B cell (primary cell): ENCODE data around the gene PTPRG. TPM values are rescaled to one million over a fixed set of nuclear protein-coding genes. Genes with fewer than 3 reads are reported as not detected.

Source experiments
- ATAC-seq: fragments of 200-7000 bp; cut with Tn5 transposase; one replicate; pipeline ENCODE4 v1.10.0; 2021; ENCODE audit warnings: low read depth, mild to moderate bottlenecking, moderate number of reproducible peaks, moderate library complexity
- CTCF ChIA-PET: fragments of 350-600 bp; sonication (Branson Sonifier 250); formaldehyde crosslinking; loops from one replicate; lab custom pipeline; 2021; ENCODE audit warnings: antibody characterized with exemption, inconsistent platforms; lab: Charles Lee
- POLR2A ChIA-PET: fragments of 350-600 bp; sonication (Branson Sonifier 250); formaldehyde crosslinking; loops from one replicate; lab custom pipeline; 2021; ENCODE audit warnings: antibody characterized with exemption; lab: Charles Lee
- DNase-seq: peaks from one replicate; pipeline ENCODE4 v3.0.0; 2013
- H2AFZ ChIP-seq: 2 replicates; pipeline ENCODE4 v1.6.1; 2012; ENCODE audit warnings: mild to moderate bottlenecking, low read depth, low read length; ENCODE audit not compliant: insufficient read depth, poor library complexity, severe bottlenecking
- H3K27ac ChIP-seq, 2 donors: 1 replicate in 1 of 2; 2 replicates in 1 of 2; pipeline ENCODE4 v1.5.1; 2012 to 2013; ENCODE audit warnings: low read length in 2 of 2, mild to moderate bottlenecking in 2 of 2, moderate library complexity in 1 of 2
- H3K27me3 ChIP-seq, 4 experiments: fragments of 200-600 bp in 1 of 4; sonication (generic) in 1 of 4; replicated peaks in 1 of 4; 1 replicate in 2 of 4; 2 replicates in 2 of 4; pipeline versions ENCODE4 v1.6.1 to v1.7.0; 2013 to 2016; ENCODE audit warnings: low read length in 3 of 4, mild to moderate bottlenecking in 2 of 4, mixed read lengths in 1 of 4, moderate library complexity in 1 of 4; ENCODE audit not compliant: insufficient read depth in 4 of 4, control insufficient read depth in 3 of 4; ENCODE audit errors: control extremely low read depth in 1 of 4
- H3K36me3 ChIP-seq, 2 experiments: replicated peaks in 1 of 2; 1 replicate in 1 of 2; 2 replicates in 1 of 2; pipeline versions ENCODE4 v1.6.1 to v1.7.1; 2013; ENCODE audit warnings: low read length in 1 of 2; ENCODE audit not compliant: insufficient read depth in 2 of 2, control insufficient read depth in 1 of 2; ENCODE audit errors: control extremely low read depth in 1 of 2, extremely low read depth in 1 of 2
- H3K4me1 ChIP-seq, 2 donors: fragments of 200-600 bp in 1 of 2; sonication (generic) in 1 of 2; 1 replicate in 1 of 2; 2 replicates in 1 of 2; pipeline versions ENCODE4 v1.5.1 to v1.6.1; 2013 to 2017; ENCODE audit warnings: low read length in 2 of 2; ENCODE audit not compliant: control insufficient read depth in 2 of 2, insufficient read depth in 2 of 2
- H3K4me2 ChIP-seq: replicated peaks from 2 replicates; pipeline ENCODE3; 2012; ENCODE audit warnings: mild to moderate bottlenecking, low read depth, low read length; ENCODE audit not compliant: poor library complexity, severe bottlenecking
- H3K4me3 ChIP-seq, 5 experiments: fragments of 200-600 bp in 1 of 5; sonication (generic) in 1 of 5; 1 replicate in 3 of 5; 2 replicates in 2 of 5; pipeline versions ENCODE4 v1.5.1 to v1.7.0; 2011 to 2016; ENCODE audit warnings: low read length in 4 of 5, mild to moderate bottlenecking in 4 of 5, low read depth in 2 of 5, control low read depth in 1 of 5, moderate library complexity in 1 of 5; ENCODE audit not compliant: insufficient read depth in 1 of 5; ENCODE audit errors: control extremely low read depth in 1 of 5, extremely low read depth in 1 of 5
- H3K79me2 ChIP-seq: fragments of 200-600 bp; sonication (generic); one replicate; pipeline ENCODE4 v1.6.0; 2016; ENCODE audit warnings: low read length; ENCODE audit not compliant: control insufficient read depth, insufficient read depth
- H3K9ac ChIP-seq: fragments of 200-600 bp; sonication (generic); 2 replicates; pipeline ENCODE4 v1.6.1; 2017; ENCODE audit warnings: mild to moderate bottlenecking, low read length, moderate library complexity
- H3K9me3 ChIP-seq, 3 donors: one replicate each; pipeline versions ENCODE4 v1.6.1 to v1.7.1; 2013; ENCODE audit warnings: low read length in 2 of 3; ENCODE audit not compliant: control insufficient read depth in 2 of 3, insufficient read depth in 1 of 3; ENCODE audit errors: control extremely low read depth in 1 of 3
- H4K20me1 ChIP-seq: 2 replicates; pipeline ENCODE4 v1.6.0; 2012; ENCODE audit warnings: mild to moderate bottlenecking, low read length; ENCODE audit not compliant: insufficient read depth, control insufficient read depth, poor library complexity, severe bottlenecking
- H3K27ac Mint-ChIP-seq: one replicate; pipeline ENCODE4 v1.8.0; 2021; ENCODE audit warnings: mixed read lengths
- H3K27me3 Mint-ChIP-seq: one replicate; pipeline ENCODE4 v1.8.0; 2021; ENCODE audit warnings: mixed read lengths
- H3K4me1 Mint-ChIP-seq: one replicate; pipeline ENCODE4 v1.8.0; 2021; ENCODE audit warnings: mixed read lengths
- H3K4me3 Mint-ChIP-seq: one replicate; pipeline ENCODE4 v1.8.0; 2021; ENCODE audit warnings: mixed read lengths
- H3K9me3 Mint-ChIP-seq: one replicate; pipeline ENCODE4 v1.8.0; 2022; ENCODE audit warnings: mixed read lengths; ENCODE audit not compliant: insufficient read depth
- EZH2 ChIP-seq: IDR thresholded peaks from 2 replicates; pipeline ENCODE4 v1.6.1; 2012; ENCODE audit warnings: borderline replicate concordance, low read depth, mild to moderate bottlenecking, moderate library complexity, low read length; ENCODE audit not compliant: insufficient read depth, poor library complexity, severe bottlenecking
- WGBS: methylation state at CpG from one replicate; pipeline ENCODE4 v1.1.5; 2013; ENCODE audit warnings: missing lambda C conversion rate; ENCODE audit not compliant: insufficient coverage; 5-methylcytosine and 5-hydroxymethylcytosine counted together
- intact Hi-C: fragments of 100-400 bp; cut with micrococcal nuclease; formaldehyde crosslinking; loops from one replicate; pipeline ENCODE4 v1.10.0; 2022
- polyA plus RNA-seq: library from polyadenylated mRNA; depleted of rRNA; stranded (reverse); fragments of >200 nt; gene quantifications from 2 replicates; pipeline ENCODE4 v1.2.3, GENCODE V29; 2012
- total RNA-seq, 2 donors: library from RNA; stranded (reverse); fragments of 120-200 nt in 1 of 2; gene quantifications; 1 replicate in 1 of 2; 2 replicates in 1 of 2; pipeline versions ENCODE4 v1.2.3 to v1.2.4, GENCODE V29; 2013 to 2022
- TF ChIP-seq, protein P1 (sequence below): fragments of 200-600 bp; IDR thresholded peaks from one replicate; pipeline ENCODE4 v1.8.0; 2022; ENCODE audit warnings: antibody characterized with exemption, mild to moderate bottlenecking

The PTPRG gene
- total and polyA plus RNA-seq, 2 donors (not counting 1 experiment from before 2014, with no cell fraction given) = 0.12 to 1.3 TPM

DNA sequence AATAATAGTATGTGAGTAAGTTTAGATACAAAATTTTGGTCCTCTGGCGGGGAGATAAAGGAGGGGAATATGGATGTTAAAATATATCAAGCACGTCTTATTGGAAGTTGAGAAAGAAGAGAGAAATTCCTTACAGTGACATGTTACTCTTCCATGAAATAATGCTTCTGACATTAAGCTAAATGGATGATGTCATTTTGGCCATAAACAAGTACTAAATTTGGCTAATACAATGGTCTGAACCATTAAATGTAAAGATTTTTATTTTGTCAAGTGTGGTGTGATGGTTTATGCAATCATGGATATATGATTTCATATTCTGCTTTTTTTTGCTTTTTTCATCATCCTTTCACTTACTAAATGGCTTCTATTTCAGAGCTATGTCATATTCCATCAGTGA, 406.6 kb downstream of the PTPRG start:
- H3K4me1 ChIP-seq = no peaks in the 10 kb centered on the region
- DNase-seq (no peak), ATAC-seq (no peak)
- intact Hi-C loops = no loop called here
- no peaks in the 10 kb centered on the region for H3K9me3 ChIP-seq
- H3K4me1 Mint-ChIP-seq = no peaks in the 10 kb centered on the region
- no peak overlapping the region for H3K4me2 ChIP-seq
- H3K79me2 ChIP-seq = no peaks in the 10 kb centered on the region
- no peaks in the 10 kb centered on the region for H3K27me3 Mint-ChIP-seq
- H3K9ac ChIP-seq = no peak overlapping the region
- ChIA-PET POLR2A (no interaction called here), CTCF (no interaction called here)
- no peak overlapping the region for H3K27ac ChIP-seq
- no peaks in the 10 kb centered on the region for H3K9me3 Mint-ChIP-seq
- no peak overlapping the region for H3K4me3 Mint-ChIP-seq
- no peaks in the 10 kb centered on the region for H3K27me3 ChIP-seq
- TF ChIP-seq, protein P1, sequence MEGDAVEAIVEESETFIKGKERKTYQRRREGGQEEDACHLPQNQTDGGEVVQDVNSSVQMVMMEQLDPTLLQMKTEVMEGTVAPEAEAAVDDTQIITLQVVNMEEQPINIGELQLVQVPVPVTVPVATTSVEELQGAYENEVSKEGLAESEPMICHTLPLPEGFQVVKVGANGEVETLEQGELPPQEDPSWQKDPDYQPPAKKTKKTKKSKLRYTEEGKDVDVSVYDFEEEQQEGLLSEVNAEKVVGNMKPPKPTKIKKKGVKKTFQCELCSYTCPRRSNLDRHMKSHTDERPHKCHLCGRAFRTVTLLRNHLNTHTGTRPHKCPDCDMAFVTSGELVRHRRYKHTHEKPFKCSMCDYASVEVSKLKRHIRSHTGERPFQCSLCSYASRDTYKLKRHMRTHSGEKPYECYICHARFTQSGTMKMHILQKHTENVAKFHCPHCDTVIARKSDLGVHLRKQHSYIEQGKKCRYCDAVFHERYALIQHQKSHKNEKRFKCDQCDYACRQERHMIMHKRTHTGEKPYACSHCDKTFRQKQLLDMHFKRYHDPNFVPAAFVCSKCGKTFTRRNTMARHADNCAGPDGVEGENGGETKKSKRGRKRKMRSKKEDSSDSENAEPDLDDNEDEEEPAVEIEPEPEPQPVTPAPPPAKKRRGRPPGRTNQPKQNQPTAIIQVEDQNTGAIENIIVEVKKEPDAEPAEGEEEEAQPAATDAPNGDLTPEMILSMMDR = no peak
- TF ChIP-seq EZH2 = no peak
- H2AFZ ChIP-seq = no peak overlapping the region
- no peaks in the 10 kb centered on the region for H4K20me1 ChIP-seq
- H3K36me3 ChIP-seq = no peaks in the 10 kb centered on the region
- WGBS = no CpG with 5 or more reads among the region's 2 CpGs
- H3K27ac Mint-ChIP-seq = no peak overlapping the region
- no peak overlapping the region for H3K4me3 ChIP-seq

DNA sequence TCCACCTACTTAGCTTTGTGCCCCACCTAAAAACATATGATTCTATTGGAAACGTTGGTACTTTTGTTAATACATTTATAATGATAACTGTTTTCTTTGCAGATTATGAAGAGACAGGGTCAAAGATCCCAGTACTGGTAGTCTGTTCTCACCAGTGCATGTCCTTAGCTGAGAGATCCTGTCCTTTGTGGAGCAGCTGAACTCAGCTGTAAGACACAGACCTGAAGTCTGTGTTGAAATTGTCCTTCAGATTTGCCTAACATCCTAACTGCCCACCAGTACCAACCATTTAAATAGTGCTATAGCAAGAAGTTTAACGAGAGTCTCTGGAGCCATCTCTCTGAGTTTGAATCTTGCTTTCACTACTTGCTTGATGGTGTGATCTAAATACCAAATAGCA, 413.3 kb downstream of the PTPRG start:
- no peaks in the 10 kb centered on the region for H3K9me3 Mint-ChIP-seq
- DNase-seq (no peak), ATAC-seq (no peak)
- TF ChIP-seq, protein P1 = no peak
- TF ChIP-seq EZH2 = no peak
- H3K4me3 Mint-ChIP-seq = no peak overlapping the region
- no peak overlapping the region for H3K4me3 ChIP-seq
- no peak overlapping the region for H3K9ac ChIP-seq
- no peaks in the 10 kb centered on the region for H4K20me1 ChIP-seq
- no peak overlapping the region for H2AFZ ChIP-seq
- no peak overlapping the region for H3K27ac ChIP-seq
- no peaks in the 10 kb centered on the region for H3K9me3 ChIP-seq
- no peaks in the 10 kb centered on the region for H3K4me1 ChIP-seq
- H3K4me2 ChIP-seq = no peak overlapping the region
- H3K4me1 Mint-ChIP-seq = no peaks in the 10 kb centered on the region
- no peak overlapping the region for H3K27ac Mint-ChIP-seq
- no peaks in the 10 kb centered on the region for H3K27me3 ChIP-seq
- H3K27me3 Mint-ChIP-seq = no peaks in the 10 kb centered on the region
- intact Hi-C loops = no loop called here
- POLR2A ChIA-PET = no interaction called here
- H3K79me2 ChIP-seq = no peaks in the 10 kb centered on the region
- CTCF ChIA-PET = no interaction called here
- no peaks in the 10 kb centered on the region for H3K36me3 ChIP-seq
- WGBS = no CpG with 5 or more reads among the region's 2 CpGs
